Cardiac fibroblast (primary cell): Measurements from ENCODE around the gene PHACTR4.
"Not testable (repeated sequence)": the region's sequence is repeated elsewhere in the genome, so short reads cannot be mapped to it uniquely, and the experiment has no call there.

ENCODE experiments used
- DNase-seq, 2 donors: peaks; one replicate each; pipeline versions ENCODE4 v3.0.0 to v3.0.0-alpha.2; 2010; ENCODE audit warnings: low read depth in 2 of 2
- H3K4me3 ChIP-seq, 2 donors: replicated peaks in 1 of 2; 1 replicate in 1 of 2; 2 replicates in 1 of 2; pipeline ENCODE4 v1.5.1; 2011; ENCODE audit warnings: low read depth in 2 of 2, low read length in 2 of 2, mild to moderate bottlenecking in 2 of 2, moderate library complexity in 1 of 2
- TF ChIP-seq, protein P1 (sequence below): IDR thresholded peaks from one replicate; pipeline ENCODE4 v1.5.1; 2011; ENCODE audit warnings: low read depth, mild to moderate bottlenecking, low read length, inconsistent platforms

The PHACTR4 gene

DNA sequence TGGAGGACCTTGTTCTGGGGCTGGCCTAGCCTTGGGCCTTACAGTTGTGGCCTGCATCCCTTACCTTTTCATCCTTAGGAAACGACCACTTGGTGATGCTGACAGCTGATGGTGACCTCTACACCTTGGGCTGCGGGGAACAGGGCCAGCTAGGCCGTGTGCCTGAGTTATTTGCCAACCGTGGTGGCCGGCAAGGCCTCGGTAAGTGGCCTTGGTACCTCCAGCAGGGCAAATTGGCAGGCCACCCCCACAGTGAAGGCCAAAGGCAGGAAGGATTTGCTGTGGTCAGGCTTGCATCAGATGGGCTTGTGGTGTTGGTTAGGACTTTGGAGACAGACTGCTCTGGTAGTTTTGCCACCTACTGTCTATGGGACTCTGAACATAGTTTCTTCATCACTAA lies 165.6 kb downstream of the PHACTR4 start:
- TF ChIP-seq, protein P1, sequence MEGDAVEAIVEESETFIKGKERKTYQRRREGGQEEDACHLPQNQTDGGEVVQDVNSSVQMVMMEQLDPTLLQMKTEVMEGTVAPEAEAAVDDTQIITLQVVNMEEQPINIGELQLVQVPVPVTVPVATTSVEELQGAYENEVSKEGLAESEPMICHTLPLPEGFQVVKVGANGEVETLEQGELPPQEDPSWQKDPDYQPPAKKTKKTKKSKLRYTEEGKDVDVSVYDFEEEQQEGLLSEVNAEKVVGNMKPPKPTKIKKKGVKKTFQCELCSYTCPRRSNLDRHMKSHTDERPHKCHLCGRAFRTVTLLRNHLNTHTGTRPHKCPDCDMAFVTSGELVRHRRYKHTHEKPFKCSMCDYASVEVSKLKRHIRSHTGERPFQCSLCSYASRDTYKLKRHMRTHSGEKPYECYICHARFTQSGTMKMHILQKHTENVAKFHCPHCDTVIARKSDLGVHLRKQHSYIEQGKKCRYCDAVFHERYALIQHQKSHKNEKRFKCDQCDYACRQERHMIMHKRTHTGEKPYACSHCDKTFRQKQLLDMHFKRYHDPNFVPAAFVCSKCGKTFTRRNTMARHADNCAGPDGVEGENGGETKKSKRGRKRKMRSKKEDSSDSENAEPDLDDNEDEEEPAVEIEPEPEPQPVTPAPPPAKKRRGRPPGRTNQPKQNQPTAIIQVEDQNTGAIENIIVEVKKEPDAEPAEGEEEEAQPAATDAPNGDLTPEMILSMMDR: no peak
- no peak for DNase-seq
- no peak overlapping the region for H3K4me3 ChIP-seq

GRCh38 chr1:28537457-28538199 lies 168.1 kb downstream of the PHACTR4 start:
- DNase-seq: no peak
- H3K4me3 ChIP-seq: no peak overlapping the region
- TF ChIP-seq, protein P1: no peak

GRCh38 chr1:28538286-28538685 lies 168.7 kb downstream of the PHACTR4 start:
- DNase-seq: no peak

GRCh38 chr1:28540651-28541050 lies 171.1 kb downstream of the PHACTR4 start:
- DNase-seq: no peak
- no peak overlapping the region for H3K4me3 ChIP-seq
- TF ChIP-seq, protein P1: peak; percentile 7

More at GRCh38 chr1:28538286-28538685, 168.7 kb downstream of the PHACTR4 start:
- TF ChIP-seq, protein P1: no peak
- no peak overlapping the region for H3K4me3 ChIP-seq

GRCh38 chr1:28541414-28542015 lies 172.0 kb downstream of the PHACTR4 start:
- not testable (repeated sequence) for H3K4me3 ChIP-seq, DNase-seq

DNA sequence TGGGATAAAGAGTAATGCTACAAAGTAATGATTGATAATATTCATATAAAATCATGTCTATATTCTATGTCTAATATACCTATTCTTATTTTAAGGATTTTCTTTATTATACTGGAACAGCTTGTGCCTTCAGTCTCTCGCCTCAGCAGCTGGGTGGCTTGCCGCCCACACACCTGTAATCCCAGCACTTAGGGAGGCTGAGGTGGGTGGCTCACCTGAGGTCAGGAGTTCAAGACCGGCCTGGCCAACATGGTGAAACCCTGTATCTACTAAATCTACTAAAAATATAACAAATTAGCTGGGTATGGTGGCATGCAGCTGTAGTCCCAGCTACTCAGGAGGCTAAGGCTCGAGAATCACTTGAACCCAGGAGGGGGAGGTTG lies 175.7 kb downstream of the PHACTR4 start:
- H3K4me3 ChIP-seq: no peak overlapping the region
- TF ChIP-seq, protein P1: no peak
- no peak for DNase-seq

GRCh38 chr1:28548318-28548717 lies 178.8 kb downstream of the PHACTR4 start:
- H3K4me3 ChIP-seq: no peak overlapping the region
- TF ChIP-seq, protein P1: no peak
- DNase-seq: peak in 1 of 2 donors; percentile 13
